Muscle layer of duodenum (tissue), 2 donors: ENCODE results near the gene PIAS1.
A peak's percentile ranks its signal among the peaks of the same experiment; 100 is the strongest.

Experiments
- H3K27ac ChIP-seq: one replicate; pipeline ENCODE4 v1.7.0; 2013; ENCODE audit warnings: mild to moderate bottlenecking, low read length
- H3K27me3 ChIP-seq: one replicate; pipeline ENCODE4 v1.7.0; 2013; ENCODE audit warnings: low read depth, mild to moderate bottlenecking, control low read depth, low read length
- H3K36me3 ChIP-seq, 2 donors: one replicate each; pipeline ENCODE4 v1.7.0; 2013; ENCODE audit warnings: low read length in 2 of 2, control low read depth in 1 of 2, mild to moderate bottlenecking in 1 of 2; ENCODE audit not compliant: insufficient read depth in 2 of 2, control insufficient read depth in 1 of 2
- H3K4me1 ChIP-seq, 2 donors: one replicate each; pipeline ENCODE4 v1.7.0; 2013; ENCODE audit warnings: low read length in 2 of 2, mild to moderate bottlenecking in 2 of 2, control low read depth in 1 of 2, moderate library complexity in 1 of 2; ENCODE audit not compliant: insufficient read depth in 2 of 2, control insufficient read depth in 1 of 2
- H3K4me3 ChIP-seq, 2 donors: one replicate each; pipeline ENCODE4 v1.7.0; 2013; ENCODE audit warnings: low read length in 2 of 2, low read depth in 1 of 2, mild to moderate bottlenecking in 1 of 2
- H3K9me3 ChIP-seq, 2 donors: one replicate each; pipeline ENCODE4 v1.7.0; 2013; ENCODE audit warnings: low read length in 2 of 2, control low read depth in 1 of 2, mild to moderate bottlenecking in 1 of 2; ENCODE audit not compliant: control insufficient read depth in 1 of 2
- donor health status: healthy.

PIAS1 gene

DNA sequence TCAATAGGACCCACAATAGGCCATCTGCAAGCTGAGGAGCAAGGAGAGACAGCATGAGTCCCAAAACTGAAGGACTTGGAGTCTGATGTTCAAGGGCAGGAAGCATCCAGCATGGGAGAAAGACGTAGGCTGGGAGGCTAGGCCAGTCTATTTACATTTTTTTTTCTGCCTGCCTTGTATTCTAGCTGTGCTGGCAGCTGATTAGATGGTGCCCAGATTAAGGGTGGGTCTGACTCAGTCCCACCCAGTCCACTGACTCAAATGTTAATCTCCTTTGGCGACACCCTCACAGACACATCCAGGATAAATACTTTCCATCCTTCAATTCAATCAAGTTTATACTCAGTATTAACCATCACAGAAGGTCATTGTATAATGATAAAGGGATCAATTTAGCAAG lies 15.9 kb upstream of the PIAS1 start:
- Histone ChIP-seq H3K36me3 (no peaks in the 10 kb centered on the region), H3K4me3 (no peak overlapping the region), H3K27ac (no peak overlapping the region), H3K27me3 (no peaks in the 10 kb centered on the region), H3K9me3 (no peaks in the 10 kb centered on the region), H3K4me1 (no peaks in the 10 kb centered on the region)

DNA sequence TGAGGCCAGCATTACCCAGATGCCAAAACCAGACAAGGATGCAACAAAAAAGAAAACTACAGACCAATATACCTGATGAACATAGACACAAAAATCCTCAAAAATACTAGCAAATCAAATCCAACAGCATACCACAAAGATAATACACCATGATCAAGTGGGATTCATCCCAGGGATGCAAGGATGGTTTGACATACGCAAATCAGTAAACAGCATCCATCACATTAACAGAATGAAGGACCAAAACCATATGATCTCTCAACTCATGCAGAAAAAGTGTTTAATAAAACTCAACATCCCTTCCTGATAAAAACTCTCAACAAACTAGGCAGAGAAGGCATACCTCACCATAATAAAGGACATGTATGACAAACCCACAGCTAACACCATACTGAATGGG lies 14.0 kb upstream of the PIAS1 start:
- Histone ChIP-seq H3K27ac (no peak overlapping the region), H3K36me3 (no peaks in the 10 kb centered on the region), H3K4me1 (no peaks in the 10 kb centered on the region), H3K4me3 (no peak overlapping the region), H3K27me3 (no peaks in the 10 kb centered on the region), H3K9me3 (no peaks in the 10 kb centered on the region)

DNA sequence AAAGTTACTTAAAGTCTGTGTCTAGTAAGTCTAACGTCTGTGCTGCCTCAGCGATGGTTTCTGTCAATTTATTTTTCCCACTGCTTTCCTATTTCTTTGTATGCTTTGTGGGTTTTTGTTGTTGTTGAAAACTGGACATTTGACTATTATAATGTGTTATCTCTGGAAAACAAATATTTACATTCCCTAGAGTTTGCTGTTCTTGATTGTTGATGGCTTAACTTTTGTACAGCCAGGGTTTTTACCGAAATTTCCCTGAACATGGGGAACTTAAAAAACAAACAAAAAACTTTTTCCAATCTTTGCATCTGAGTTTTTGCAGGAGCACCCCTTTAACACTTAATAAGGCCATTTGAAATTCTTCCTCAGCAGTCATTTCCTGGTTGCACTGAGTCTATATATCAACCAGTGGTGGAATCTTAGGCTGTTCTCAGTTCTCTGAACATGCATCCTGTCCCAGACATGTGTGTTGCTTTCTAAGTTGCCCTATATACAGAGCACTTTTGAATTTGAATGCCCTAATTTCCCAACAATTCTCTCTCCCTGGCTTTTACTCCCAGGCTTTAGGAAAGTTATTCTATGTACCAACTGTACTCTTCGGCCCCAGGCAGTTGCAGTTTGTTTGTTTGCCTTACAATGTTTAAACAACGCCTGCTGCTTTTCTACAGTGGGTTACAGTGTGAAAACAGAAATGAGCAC lies 11.8 kb upstream of the PIAS1 start:
- H3K9me3 ChIP-seq, result no peaks in the 10 kb centered on the region
- no peaks in the 10 kb centered on the region for H3K36me3 ChIP-seq
- no peaks in the 10 kb centered on the region for H3K27me3 ChIP-seq
- H3K4me3 ChIP-seq, result no peak overlapping the region
- H3K27ac ChIP-seq, result no peak overlapping the region
- no peaks in the 10 kb centered on the region for H3K4me1 ChIP-seq

DNA sequence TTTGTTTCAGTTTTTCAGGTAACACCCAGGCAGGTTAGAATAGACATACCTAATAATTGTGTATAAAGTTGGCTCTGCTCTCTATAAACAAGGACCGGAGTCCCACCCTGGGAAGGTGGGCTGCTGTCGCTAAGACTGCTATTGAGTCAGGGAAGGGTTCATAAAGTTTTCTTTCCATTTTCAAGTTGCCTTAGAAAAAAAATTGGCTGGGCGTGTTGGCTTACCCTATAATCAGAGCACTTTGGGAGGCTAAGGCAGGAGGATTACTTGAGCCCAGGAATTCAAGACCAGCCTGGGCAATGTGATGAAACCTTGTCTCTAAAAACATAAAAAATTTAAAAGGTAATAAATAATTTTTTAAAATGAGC lies 11.3 kb upstream of the PIAS1 start:
- no peaks in the 10 kb centered on the region for H3K27me3 ChIP-seq
- H3K36me3 ChIP-seq, result no peaks in the 10 kb centered on the region
- H3K4me3 ChIP-seq, result no peak overlapping the region
- no peak overlapping the region for H3K27ac ChIP-seq
- H3K4me1 ChIP-seq, result no peaks in the 10 kb centered on the region
- H3K9me3 ChIP-seq, result no peaks in the 10 kb centered on the region

DNA sequence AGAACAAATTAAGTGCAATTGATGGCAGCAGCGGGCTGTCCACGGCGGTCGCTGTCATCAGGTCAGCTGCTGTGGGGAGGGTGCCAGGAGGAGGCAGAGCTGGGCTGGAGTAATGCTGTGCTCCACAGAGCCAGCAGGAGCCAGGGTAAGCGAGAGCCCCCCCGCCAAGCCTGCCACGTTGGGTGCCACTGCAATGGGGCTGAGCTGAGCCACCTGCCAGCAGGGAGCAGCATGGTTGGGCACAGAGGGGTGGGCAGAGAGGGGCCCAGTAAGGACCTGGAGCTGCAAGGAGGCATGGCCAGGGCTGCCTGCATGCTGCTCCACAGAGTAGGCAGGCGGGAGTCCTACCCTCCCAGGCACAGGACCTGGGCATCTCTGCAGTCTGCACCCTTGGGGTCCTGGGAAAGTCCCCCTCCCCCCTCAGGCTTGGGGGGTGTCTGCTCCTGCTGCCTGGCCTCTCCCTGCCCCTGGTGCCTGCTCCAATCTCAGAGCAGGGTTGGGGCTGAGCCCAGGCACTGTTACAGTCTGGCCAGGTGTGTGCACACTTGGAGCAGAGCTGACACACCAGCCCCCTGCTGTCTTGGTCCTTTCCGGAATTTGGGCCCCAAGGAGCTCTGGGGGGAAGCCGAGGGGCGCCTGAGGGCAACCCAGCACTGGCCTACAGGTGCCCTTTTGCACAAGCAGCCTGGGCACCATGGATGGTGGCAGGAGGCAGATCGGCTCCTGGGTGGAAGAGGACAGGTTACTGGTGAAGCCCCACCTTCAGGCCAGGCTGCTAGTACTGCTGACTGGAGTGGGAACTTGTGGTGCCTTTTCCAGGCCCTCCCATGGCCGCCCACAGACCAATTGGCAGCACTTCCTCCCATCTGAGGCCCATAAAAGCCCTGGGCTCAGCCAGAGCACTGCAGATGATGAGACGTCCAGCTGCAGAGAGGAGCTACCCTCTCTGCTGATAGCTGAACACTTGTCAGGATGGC lies 8.5 kb upstream of the PIAS1 start:
- Histone ChIP-seq H3K27me3 (no peaks in the 10 kb centered on the region), H3K4me3 (no peak overlapping the region), H3K4me1 (no peaks in the 10 kb centered on the region), H3K36me3 (no peaks in the 10 kb centered on the region), H3K27ac (no peak overlapping the region), H3K9me3 (no peaks in the 10 kb centered on the region)

DNA sequence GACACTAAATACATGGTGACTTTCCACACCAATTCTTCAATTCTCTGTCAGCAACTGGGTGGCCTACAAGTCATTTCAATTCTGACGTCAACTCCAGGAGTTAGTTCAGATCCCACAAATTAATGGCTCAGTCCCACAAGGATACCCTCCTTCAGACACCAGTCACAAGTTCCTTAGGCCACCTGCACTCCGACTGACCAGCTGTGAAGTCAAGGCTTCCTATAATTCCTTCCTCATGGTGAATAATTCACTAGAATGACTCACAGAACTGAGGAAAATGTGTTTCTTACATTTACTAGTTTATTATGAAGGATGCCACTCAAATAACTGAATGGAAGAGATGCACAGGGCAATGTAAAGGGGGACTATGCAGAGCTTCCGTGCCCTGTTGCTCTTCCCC lies 6.3 kb upstream of the PIAS1 start:
- no peak overlapping the region for H3K4me3 ChIP-seq
- H3K27ac ChIP-seq, result no peak overlapping the region
- H3K4me1 ChIP-seq, result no peaks in the 10 kb centered on the region
- no peaks in the 10 kb centered on the region for H3K9me3 ChIP-seq
- H3K36me3 ChIP-seq, result no peaks in the 10 kb centered on the region
- H3K27me3 ChIP-seq, result no peaks in the 10 kb centered on the region

DNA sequence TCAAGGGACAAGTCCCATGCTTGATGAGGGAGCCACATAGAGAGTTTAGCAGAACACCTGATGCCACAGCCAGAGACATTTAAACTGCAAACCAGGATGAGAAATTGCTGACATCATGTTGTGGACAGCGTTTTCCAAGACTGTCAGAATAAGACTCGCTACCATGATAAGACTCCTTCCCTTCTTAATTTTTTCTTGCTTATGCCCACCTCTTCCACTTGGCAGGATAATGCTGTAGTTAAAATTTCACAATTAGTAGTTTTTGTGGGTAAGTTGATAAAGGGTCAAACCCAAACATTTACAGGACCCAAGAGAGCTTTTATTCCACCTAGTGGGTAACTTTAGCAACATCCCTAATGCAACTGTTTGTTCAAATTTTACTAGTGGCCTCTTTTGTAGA lies 3.0 kb upstream of the PIAS1 start:
- Histone ChIP-seq H3K4me1 (peaks cover 5 to 10% of the 10 kb centered on the region in 2 donors), H3K4me3 (no peak overlapping the region), H3K9me3 (no peaks in the 10 kb centered on the region), H3K27me3 (no peaks in the 10 kb centered on the region), H3K27ac (no peak overlapping the region), H3K36me3 (no peaks in the 10 kb centered on the region)

DNA sequence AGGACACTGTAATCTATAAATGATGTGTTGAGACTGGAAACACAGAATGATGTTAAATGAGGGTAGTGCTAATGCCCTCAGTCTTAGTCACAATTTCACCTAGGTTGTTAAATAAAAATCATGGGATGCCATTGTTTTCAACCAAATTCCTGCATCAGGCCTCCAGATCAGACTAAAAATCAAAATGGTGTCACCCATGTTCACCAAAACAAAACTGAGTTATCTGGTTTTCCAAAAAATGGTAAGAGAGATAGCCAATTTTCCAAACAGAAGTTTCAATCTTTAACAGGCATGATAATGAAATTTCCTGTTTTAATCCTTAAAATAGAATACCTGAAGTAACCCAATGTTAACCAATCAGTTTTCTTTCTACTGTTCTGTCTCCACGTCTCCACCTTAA lies 2.2 kb upstream of the PIAS1 start:
- H3K9me3 ChIP-seq, result no peaks in the 10 kb centered on the region
- no peak overlapping the region for H3K4me3 ChIP-seq
- peaks cover 5 to 18% of the 10 kb centered on the region in 2 donors for H3K4me1 ChIP-seq

DNA sequence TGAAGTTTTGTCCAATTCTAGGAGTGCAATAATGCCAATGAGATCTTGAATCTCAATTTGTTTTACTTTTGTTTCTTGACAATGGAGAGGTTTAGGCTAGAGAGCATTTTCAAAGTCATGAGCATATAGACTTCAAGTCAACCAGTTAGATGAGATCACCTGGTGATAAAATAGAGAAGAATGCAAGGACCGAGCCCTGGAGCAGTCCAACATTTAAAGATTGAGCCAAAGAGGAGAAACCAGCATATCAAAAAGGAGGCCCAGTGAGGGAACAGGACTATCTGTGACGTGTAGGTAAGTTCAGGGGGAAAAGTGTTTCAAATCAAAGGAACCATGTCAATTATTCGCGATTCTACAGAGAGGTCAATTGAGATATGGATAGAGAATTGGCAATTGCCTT lies 1.7 kb upstream of the PIAS1 start:
- Histone ChIP-seq H3K27ac (no peak overlapping the region), H3K36me3 (no peaks in the 10 kb centered on the region), H3K4me3 (no peak overlapping the region), H3K4me1 (peaks cover 7 to 23% of the 10 kb centered on the region in 2 donors), H3K9me3 (no peaks in the 10 kb centered on the region), H3K27me3 (no peaks in the 10 kb centered on the region)

More for the DNA sequence above, 2.2 kb upstream of the PIAS1 start:
- Histone ChIP-seq H3K36me3 (no peaks in the 10 kb centered on the region), H3K27ac (no peak overlapping the region), H3K27me3 (no peaks in the 10 kb centered on the region)

DNA sequence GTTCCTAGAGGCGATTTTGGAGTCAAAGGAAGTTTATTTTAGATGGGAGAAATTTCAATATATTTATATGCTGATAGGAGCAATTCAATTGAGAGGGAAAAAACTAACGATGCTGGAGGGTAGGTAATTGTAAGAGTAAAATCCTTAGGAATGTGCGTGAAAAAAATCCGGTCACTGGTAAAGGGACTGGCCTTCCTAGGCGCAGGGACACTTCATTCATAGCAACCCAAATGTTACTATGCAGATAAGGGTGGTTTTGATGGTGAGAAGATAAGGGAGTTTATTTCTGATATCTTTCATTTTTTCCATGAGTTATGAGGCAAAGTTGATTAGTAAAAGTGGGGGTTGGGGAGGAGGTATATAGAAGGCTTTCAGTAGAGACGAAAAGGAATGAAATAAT lies 1.1 kb upstream of the PIAS1 start:
- no peaks in the 10 kb centered on the region for H3K36me3 ChIP-seq
- no peak overlapping the region for H3K27ac ChIP-seq
- H3K4me1 ChIP-seq, result peaks cover 12 to 29% of the 10 kb centered on the region in 2 donors
- H3K9me3 ChIP-seq, result no peaks in the 10 kb centered on the region
- H3K4me3 ChIP-seq, result no peak overlapping the region
- H3K27me3 ChIP-seq, result no peaks in the 10 kb centered on the region

DNA sequence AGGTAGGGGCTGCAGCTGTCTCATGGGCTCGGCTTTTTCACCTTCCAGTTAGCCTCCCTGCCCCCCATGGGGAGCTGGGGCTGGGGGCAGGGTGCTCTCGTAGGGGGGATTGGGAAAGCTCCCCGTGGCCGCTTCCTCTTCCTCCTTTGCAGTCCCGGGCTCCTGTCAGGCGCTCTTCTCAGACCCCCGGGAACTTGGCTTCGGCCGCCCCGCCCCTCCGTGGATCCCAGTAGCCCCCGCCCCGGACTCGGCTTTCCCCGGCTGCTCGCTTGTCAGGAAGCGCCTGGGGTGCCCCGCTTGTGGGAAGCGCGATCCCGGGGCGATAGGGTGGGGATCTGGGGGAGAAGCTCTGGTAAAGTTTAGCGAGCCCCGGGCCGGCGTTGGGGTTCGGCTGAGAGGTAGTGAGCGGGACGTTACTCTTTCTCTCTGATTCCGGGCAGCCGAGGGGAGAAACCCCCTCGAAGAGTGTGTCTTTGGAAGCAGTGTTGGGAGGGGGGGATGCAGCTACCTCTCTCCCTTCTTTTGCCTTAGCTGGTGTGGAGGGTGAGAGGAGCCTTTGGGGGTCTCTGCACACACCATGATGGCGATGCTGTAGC lies 611 bp downstream of the PIAS1 start:
- Histone ChIP-seq H3K27ac (peak overlapping the region; percentile 82), H3K4me1 (peaks cover 12 to 34% of the 10 kb centered on the region in 2 donors), H3K36me3 (no peaks in the 10 kb centered on the region), H3K27me3 (no peaks in the 10 kb centered on the region), H3K4me3 (peak overlapping the region; percentile 98), H3K9me3 (no peaks in the 10 kb centered on the region)
